H9 (cell line): ENCODE data around the gene SQSTM1. TPM values are rescaled to one million over a fixed set of nuclear protein-coding genes. Genes with fewer than 3 reads are reported as not detected.

Source experiments
- DNase-seq: peaks from one replicate; pipeline ENCODE4 v3.0.0-alpha.2; 2017
- H2AFZ ChIP-seq: one replicate; pipeline ENCODE4 v1.6.1; 2013; ENCODE audit warnings: mild to moderate bottlenecking, low read length, control low read depth, moderate library complexity
- H2AK5ac ChIP-seq: 2 replicates; pipeline ENCODE4 v1.6.1; 2013; ENCODE audit warnings: low read length, control low read depth, mixed read lengths; ENCODE audit not compliant: insufficient read length
- H2BK120ac ChIP-seq: one replicate; pipeline ENCODE4 v1.6.1; 2013; ENCODE audit warnings: low read depth, mild to moderate bottlenecking, low read length, control low read depth, inconsistent platforms; ENCODE audit not compliant: poor library complexity, severe bottlenecking
- H2BK12ac ChIP-seq: 2 replicates; pipeline ENCODE4 v1.6.1; 2013; ENCODE audit warnings: low read length, control low read depth, mixed read lengths, low read depth; ENCODE audit not compliant: insufficient read length
- H2BK15ac ChIP-seq: 2 replicates; pipeline ENCODE4 v1.6.1; 2013; ENCODE audit warnings: low read depth, low read length, control low read depth
- H2BK20ac ChIP-seq: one replicate; pipeline ENCODE4 v1.6.1; 2013; ENCODE audit warnings: low read depth, mild to moderate bottlenecking, low read length, control low read depth, inconsistent platforms; ENCODE audit not compliant: poor library complexity, severe bottlenecking
- H2BK5ac ChIP-seq: 2 replicates; pipeline ENCODE4 v1.6.1; 2013; ENCODE audit warnings: low read length, control low read depth, mixed read lengths; ENCODE audit not compliant: insufficient read length
- H3K14ac ChIP-seq: 2 replicates; pipeline ENCODE4 v1.6.1; 2013; ENCODE audit warnings: low read length, control low read depth; ENCODE audit not compliant: insufficient read depth
- H3K18ac ChIP-seq: 2 replicates; pipeline ENCODE4 v1.6.1; 2013; ENCODE audit warnings: low read depth, mild to moderate bottlenecking, mixed read lengths, low read length, control low read depth; ENCODE audit not compliant: insufficient read length
- H3K23ac ChIP-seq: 2 replicates; pipeline ENCODE4 v1.6.1; 2013; ENCODE audit warnings: low read length, control low read depth, mixed read lengths, low read depth; ENCODE audit not compliant: insufficient read length
- H3K23me2 ChIP-seq: 2 replicates; pipeline ENCODE4 v1.6.1; 2013; ENCODE audit warnings: low read depth, mild to moderate bottlenecking, mixed read lengths, low read length, control low read depth; ENCODE audit not compliant: insufficient read length, poor library complexity, severe bottlenecking
- H3K27ac ChIP-seq: 2 replicates; pipeline ENCODE4 v1.5.1; 2013; ENCODE audit warnings: low read length, control low read depth, mixed read lengths, low read depth; ENCODE audit not compliant: insufficient read length
- H3K27me3 ChIP-seq: 2 replicates; pipeline ENCODE4 v1.6.1; 2013; ENCODE audit warnings: low read length, control low read depth, inconsistent platforms; ENCODE audit not compliant: insufficient read depth
- H3K4ac ChIP-seq: 2 replicates; pipeline ENCODE4 v1.6.1; 2013; ENCODE audit warnings: low read depth, mild to moderate bottlenecking, control low read depth, inconsistent platforms, low read length, moderate library complexity
- H3K4me1 ChIP-seq: 2 replicates; pipeline ENCODE4 v1.6.1; 2013; ENCODE audit warnings: low read length, control low read depth, inconsistent platforms; ENCODE audit not compliant: insufficient read depth
- H3K4me2 ChIP-seq: 2 replicates; pipeline ENCODE4 v1.6.1; 2013; ENCODE audit warnings: low read length, control low read depth, mixed read lengths; ENCODE audit not compliant: insufficient read length, insufficient read depth
- H3K56ac ChIP-seq: 2 replicates; pipeline ENCODE4 v1.6.1; 2013; ENCODE audit warnings: low read depth, mild to moderate bottlenecking, mixed read lengths, low read length, control low read depth; ENCODE audit not compliant: insufficient read length
- H3K79me1 ChIP-seq: 2 replicates; pipeline ENCODE4 v1.6.1; 2013; ENCODE audit warnings: low read depth, mild to moderate bottlenecking, moderate library complexity, low read length, control low read depth, inconsistent platforms; ENCODE audit not compliant: insufficient read depth, poor library complexity, severe bottlenecking
- H3K79me2 ChIP-seq: 2 replicates; pipeline ENCODE4 v1.6.1; 2013; ENCODE audit warnings: low read length, control low read depth, inconsistent platforms; ENCODE audit not compliant: insufficient read depth
- H3K9ac ChIP-seq: 2 replicates; pipeline ENCODE4 v1.6.1; 2013; ENCODE audit warnings: low read length, control low read depth, mixed read lengths; ENCODE audit not compliant: insufficient read length; ENCODE audit errors: extremely low read depth
- H3K9me3 ChIP-seq: one replicate; pipeline ENCODE4 v1.6.1; 2013; ENCODE audit warnings: low read depth, low read length, inconsistent platforms; ENCODE audit not compliant: control insufficient read depth
- H3T11ph ChIP-seq: one replicate; pipeline ENCODE4 v1.6.1; 2013; ENCODE audit warnings: mild to moderate bottlenecking, low read length, control low read depth, inconsistent platforms
- H4K20me1 ChIP-seq: one replicate; pipeline ENCODE4 v1.6.1; 2013; ENCODE audit not compliant: control insufficient read depth, insufficient read length, insufficient read depth
- H4K5ac ChIP-seq: 2 replicates; pipeline ENCODE4 v1.6.1; 2013; ENCODE audit warnings: low read depth, mild to moderate bottlenecking, mixed read lengths, low read length, control low read depth; ENCODE audit not compliant: insufficient read length
- H4K8ac ChIP-seq: replicated peaks from 2 replicates; pipeline ENCODE4 v1.6.1; 2013; ENCODE audit warnings: low read length, control low read depth, mixed read lengths, low read depth; ENCODE audit not compliant: insufficient read length
- H4K91ac ChIP-seq: 2 replicates; pipeline ENCODE4 v1.6.1; 2013; ENCODE audit warnings: low read depth, mild to moderate bottlenecking, moderate library complexity, mixed read lengths, low read length, control low read depth; ENCODE audit not compliant: insufficient read length
- H3K27ac Mint-ChIP-seq, 3 experiments: 2 replicates in 2 of 3; 3 replicates in 1 of 3; pipeline ENCODE4 v1.8.0; 2020 to 2021; ENCODE audit warnings: mixed read lengths in 3 of 3, mild to moderate bottlenecking in 1 of 3, moderate library complexity in 1 of 3
- H3K27me3 Mint-ChIP-seq: 2 replicates; pipeline ENCODE4 v1.8.0; 2021; ENCODE audit warnings: low read depth, mild to moderate bottlenecking, moderate library complexity, mixed read lengths
- H3K36me3 Mint-ChIP-seq, 3 experiments: 2 replicates in 2 of 3; 3 replicates in 1 of 3; pipeline ENCODE4 v1.8.0; 2020 to 2021; ENCODE audit warnings: low read depth in 3 of 3, mixed read lengths in 3 of 3; ENCODE audit not compliant: insufficient read depth in 1 of 3
- H3K4me1 Mint-ChIP-seq, 2 experiments: 2 replicates each; pipeline ENCODE4 v1.8.0; 2020; ENCODE audit warnings: mixed read lengths in 2 of 2
- H3K4me3 Mint-ChIP-seq, 2 experiments: 2 replicates in 1 of 2; 3 replicates in 1 of 2; pipeline ENCODE4 v1.8.0; 2020 to 2021; ENCODE audit warnings: mild to moderate bottlenecking in 2 of 2, mixed read lengths in 2 of 2, moderate library complexity in 1 of 2
- H3K9me3 Mint-ChIP-seq, 2 experiments: 2 replicates in 1 of 2; 3 replicates in 1 of 2; pipeline ENCODE4 v1.8.0; 2020; ENCODE audit warnings: mild to moderate bottlenecking in 2 of 2, mixed read lengths in 2 of 2, moderate library complexity in 1 of 2
- CTCF ChIP-seq: fragments of 200-600 bp; sonication (generic); conservative IDR thresholded peaks from 3 replicates; pipeline ENCODE4 v1.8.0; 2021; ENCODE audit warnings: antibody characterized with exemption, mild to moderate bottlenecking
- WGBS: extraction: QIAGEN DNeasy Blood & Tissue Kit; methylation state at CpG from one replicate; pipeline ENCODE4 v1.1.7; 2013; ENCODE audit warnings: missing lambda C conversion rate, low lambda C conversion rate, mixed read lengths; ENCODE audit not compliant: insufficient read length; ENCODE audit errors: extremely low coverage; 5-methylcytosine and 5-hydroxymethylcytosine counted together
- total RNA-seq: library from RNA; stranded (reverse); gene quantifications from 2 replicates; pipeline ENCODE4 v1.2.1, GENCODE V29; 2021

The SQSTM1 gene
- total RNA-seq, 1 experiment from 2014 or later = 144 TPM

DNA sequence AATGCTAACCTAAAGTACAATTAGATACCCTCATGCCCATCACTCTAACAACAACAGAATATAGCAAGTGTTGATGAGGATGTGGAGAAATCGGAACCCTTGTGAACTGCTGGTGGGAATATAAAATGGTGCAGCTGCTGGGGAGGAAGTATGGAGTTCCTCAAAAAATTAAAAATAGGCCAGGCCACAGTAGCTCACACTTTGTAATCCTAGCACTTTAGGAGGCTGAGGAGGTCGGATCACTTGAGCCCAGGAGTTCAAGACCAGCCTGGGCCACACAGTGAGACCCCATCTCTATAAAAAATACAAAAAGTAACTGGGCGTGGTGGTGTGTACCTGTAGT is 55.9 kb downstream of the SQSTM1 start:
- H4K8ac ChIP-seq = no peak overlapping the region
- H4K5ac ChIP-seq = no peak overlapping the region
- no peak overlapping the region for H2AFZ ChIP-seq
- no peak overlapping the region for H4K91ac ChIP-seq
- H3K4ac ChIP-seq = no peak overlapping the region
- Mint-ChIP-seq H3K4me3 (no peak overlapping the region), H3K27ac (no peak overlapping the region), H3K27me3 (peaks cover 1% of the 10 kb centered on the region; the same call in 1 of the 2 replicates), H3K36me3 (peaks cover 8 to 37% (median 28%) of the 10 kb centered on the region in 3 experiments), H3K4me1 (no peaks in the 10 kb centered on the region), H3K9me3 (no peaks in the 10 kb centered on the region)
- H3K4me1 ChIP-seq = no peaks in the 10 kb centered on the region
- H3K79me1 ChIP-seq = no peaks in the 10 kb centered on the region
- H2BK20ac ChIP-seq = no peak overlapping the region
- no peaks in the 10 kb centered on the region for H3K9me3 ChIP-seq
- H2BK5ac ChIP-seq = no peak overlapping the region
- H2BK120ac ChIP-seq = no peak overlapping the region
- H3K4me2 ChIP-seq = no peak overlapping the region
- no peak overlapping the region for H3K23ac ChIP-seq
- no peak overlapping the region for H2BK15ac ChIP-seq
- H3T11ph ChIP-seq = no peak overlapping the region
- H3K18ac ChIP-seq = no peak overlapping the region
- no peak overlapping the region for H3K56ac ChIP-seq
- no CpG with 5 or more reads among the region's 3 CpGs for WGBS
- no peak overlapping the region for H3K14ac ChIP-seq
- no peak overlapping the region for H2AK5ac ChIP-seq
- no peak for TF ChIP-seq CTCF
- H3K27ac ChIP-seq = no peak overlapping the region
- no peaks in the 10 kb centered on the region for H3K27me3 ChIP-seq
- DNase-seq = no peak
- H2BK12ac ChIP-seq = no peak overlapping the region
- no peak overlapping the region for H3K9ac ChIP-seq
- H3K79me2 ChIP-seq = no peaks in the 10 kb centered on the region
- no peaks in the 10 kb centered on the region for H3K23me2 ChIP-seq
- H4K20me1 ChIP-seq = no peaks in the 10 kb centered on the region
